ENCODE data around the gene TMEM184C.

The TMEM184C gene

DNA sequence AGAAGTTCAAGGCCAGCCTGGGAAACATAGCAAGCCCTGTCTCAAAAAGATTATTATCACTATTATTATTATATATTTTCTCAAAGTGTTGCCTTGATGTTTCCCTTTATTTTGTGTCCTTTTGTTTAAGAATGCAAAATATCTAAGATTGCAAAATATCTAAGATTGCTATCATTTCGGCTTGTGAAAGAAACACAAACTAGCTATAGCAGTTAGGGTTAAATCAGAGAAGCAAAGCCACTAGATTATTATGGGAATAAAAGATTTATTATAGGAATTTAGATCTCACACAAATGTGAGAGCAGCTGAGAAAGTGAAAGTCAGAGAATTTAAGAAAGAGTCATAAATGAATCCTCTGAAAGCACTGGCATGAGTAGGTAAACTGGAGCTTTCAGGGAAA is 18.0 kb upstream of the TMEM184C start:
- no peaks in the 10 kb centered on the region for H4K20me1 ChIP-seq (ENCODE audit: insufficient read depth, low read length)
- no peaks in the 10 kb centered on the region; the same call in 1 of the 2 replicates for H3K27me3 ChIP-seq (ENCODE audit: insufficient read depth, low read length)
- H3K36me3 ChIP-seq (ENCODE audit: insufficient read depth, low read length): no peaks in the 10 kb centered on the region
- TF ChIP-seq, protein P1, sequence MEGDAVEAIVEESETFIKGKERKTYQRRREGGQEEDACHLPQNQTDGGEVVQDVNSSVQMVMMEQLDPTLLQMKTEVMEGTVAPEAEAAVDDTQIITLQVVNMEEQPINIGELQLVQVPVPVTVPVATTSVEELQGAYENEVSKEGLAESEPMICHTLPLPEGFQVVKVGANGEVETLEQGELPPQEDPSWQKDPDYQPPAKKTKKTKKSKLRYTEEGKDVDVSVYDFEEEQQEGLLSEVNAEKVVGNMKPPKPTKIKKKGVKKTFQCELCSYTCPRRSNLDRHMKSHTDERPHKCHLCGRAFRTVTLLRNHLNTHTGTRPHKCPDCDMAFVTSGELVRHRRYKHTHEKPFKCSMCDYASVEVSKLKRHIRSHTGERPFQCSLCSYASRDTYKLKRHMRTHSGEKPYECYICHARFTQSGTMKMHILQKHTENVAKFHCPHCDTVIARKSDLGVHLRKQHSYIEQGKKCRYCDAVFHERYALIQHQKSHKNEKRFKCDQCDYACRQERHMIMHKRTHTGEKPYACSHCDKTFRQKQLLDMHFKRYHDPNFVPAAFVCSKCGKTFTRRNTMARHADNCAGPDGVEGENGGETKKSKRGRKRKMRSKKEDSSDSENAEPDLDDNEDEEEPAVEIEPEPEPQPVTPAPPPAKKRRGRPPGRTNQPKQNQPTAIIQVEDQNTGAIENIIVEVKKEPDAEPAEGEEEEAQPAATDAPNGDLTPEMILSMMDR (IDR thresholded peaks at IDR 0.05; ENCODE audit: low read length): no peak
- no peak for TF ChIP-seq EZH2 (IDR thresholded peaks at IDR 0.05; ENCODE audit: borderline replicate concordance, low read length)
- no peak overlapping the region for H3K27ac ChIP-seq (ENCODE audit: low read depth, low read length, poor library complexity, severe bottlenecking)
- no peak overlapping the region for H2AFZ ChIP-seq (ENCODE audit: low read length)
- H3K9me2 ChIP-seq (ENCODE audit: low read depth, low read length): no peaks in the 10 kb centered on the region
- H3K4me2 ChIP-seq (ENCODE audit: low read length): no peak overlapping the region
- no peak overlapping the region for H3K4me3 ChIP-seq (ENCODE audit: low read depth, low read length, poor library complexity, severe bottlenecking)
- no peaks in the 10 kb centered on the region for H3K9me3 ChIP-seq (ENCODE audit: low read length)
- no peaks in the 10 kb centered on the region for H3K79me2 ChIP-seq (ENCODE audit: insufficient read depth, low read length)
- no peak overlapping the region for H3K9ac ChIP-seq (ENCODE audit: low read length)
- H3F3A ChIP-seq (ENCODE audit: insufficient read depth, low read length): no peaks in the 10 kb centered on the region
- no peaks in the 10 kb centered on the region for H3K4me1 ChIP-seq (ENCODE audit: insufficient read depth, low read length, severe bottlenecking)

DNA sequence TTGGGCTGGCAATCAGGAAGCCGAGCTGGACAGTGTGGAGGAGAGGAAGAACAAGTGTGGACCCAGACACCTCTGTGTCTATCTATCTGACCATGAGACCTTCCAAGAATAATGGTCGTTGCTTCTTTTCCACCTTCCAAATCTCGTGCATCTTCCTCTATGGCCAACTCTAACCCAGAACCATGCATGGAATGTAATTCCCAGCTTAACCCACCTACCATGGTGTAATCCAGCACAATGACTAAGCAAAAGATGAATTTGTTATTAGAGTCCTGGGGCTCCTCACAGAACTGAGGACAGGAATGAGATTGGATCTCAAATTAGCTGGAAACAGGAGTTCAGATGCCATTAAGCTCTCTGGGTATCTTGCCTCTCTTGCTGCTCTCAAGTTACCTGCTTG is 17.4 kb upstream of the TMEM184C start:
- TF ChIP-seq, protein P1 (IDR thresholded peaks at IDR 0.05; ENCODE audit: low read length): no peak
- TF ChIP-seq EZH2 (IDR thresholded peaks at IDR 0.05; ENCODE audit: borderline replicate concordance, low read length): no peak
- Histone ChIP-seq H2AFZ (ENCODE audit: low read length) (no peak overlapping the region), H3K36me3 (ENCODE audit: insufficient read depth, low read length) (no peaks in the 10 kb centered on the region), H3K9me2 (ENCODE audit: low read depth, low read length) (no peaks in the 10 kb centered on the region), H3K9me3 (ENCODE audit: low read length) (no peaks in the 10 kb centered on the region), H3K79me2 (ENCODE audit: insufficient read depth, low read length) (no peaks in the 10 kb centered on the region), H4K20me1 (ENCODE audit: insufficient read depth, low read length) (no peaks in the 10 kb centered on the region), H3K27me3 (ENCODE audit: insufficient read depth, low read length) (no peaks in the 10 kb centered on the region; the same call in 1 of the 2 replicates), H3K27ac (ENCODE audit: low read depth, low read length, poor library complexity, severe bottlenecking) (no peak overlapping the region), H3F3A (ENCODE audit: insufficient read depth, low read length) (no peaks in the 10 kb centered on the region), H3K9ac (ENCODE audit: low read length) (no peak overlapping the region), H3K4me3 (ENCODE audit: low read depth, low read length, poor library complexity, severe bottlenecking) (no peak overlapping the region), H3K4me2 (ENCODE audit: low read length) (no peak overlapping the region), H3K4me1 (ENCODE audit: insufficient read depth, low read length, severe bottlenecking) (no peaks in the 10 kb centered on the region)

DNA sequence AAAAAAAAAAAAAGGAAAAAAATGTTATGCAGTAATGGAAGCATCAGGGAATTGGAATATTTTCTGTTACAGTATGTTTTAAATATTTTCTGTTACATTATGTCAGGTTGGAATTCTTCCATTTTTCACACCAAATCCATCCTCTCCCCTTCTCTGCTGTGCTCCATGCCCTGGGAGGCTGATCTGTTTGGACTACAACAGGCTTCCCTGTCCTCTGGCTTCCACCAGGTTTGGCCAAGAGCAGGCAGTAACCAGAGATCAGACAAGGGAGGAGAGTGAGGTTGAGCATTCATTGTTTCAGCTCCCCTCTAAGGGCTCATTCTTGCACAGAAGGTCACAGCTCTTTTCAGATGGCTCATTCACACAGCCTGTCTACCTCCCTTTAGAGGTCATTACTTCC is 11.7 kb upstream of the TMEM184C start:
- Histone ChIP-seq H3K79me2 (ENCODE audit: insufficient read depth, low read length) (no peaks in the 10 kb centered on the region), H3F3A (ENCODE audit: insufficient read depth, low read length) (no peaks in the 10 kb centered on the region), H3K9me3 (ENCODE audit: low read length) (no peaks in the 10 kb centered on the region), H3K36me3 (ENCODE audit: insufficient read depth, low read length) (no peaks in the 10 kb centered on the region), H3K4me2 (ENCODE audit: low read length) (no peak overlapping the region), H3K4me3 (ENCODE audit: low read depth, low read length, poor library complexity, severe bottlenecking) (no peak overlapping the region), H3K9ac (ENCODE audit: low read length) (no peak overlapping the region), H3K9me2 (ENCODE audit: low read depth, low read length) (no peaks in the 10 kb centered on the region), H3K27me3 (ENCODE audit: insufficient read depth, low read length) (no peaks in the 10 kb centered on the region), H4K20me1 (ENCODE audit: insufficient read depth, low read length) (no peaks in the 10 kb centered on the region), H2AFZ (ENCODE audit: low read length) (no peak overlapping the region), H3K27ac (ENCODE audit: low read depth, low read length, poor library complexity, severe bottlenecking) (no peak overlapping the region), H3K4me1 (ENCODE audit: insufficient read depth, low read length, severe bottlenecking) (no peaks in the 10 kb centered on the region)
- TF ChIP-seq, protein P1 (IDR thresholded peaks at IDR 0.05; ENCODE audit: low read length): no peak
- TF ChIP-seq EZH2 (IDR thresholded peaks at IDR 0.05; ENCODE audit: borderline replicate concordance, low read length): no peak

All from OCI-LY1 (cell line).